ENCODE measurements around the gene CLDN1. TPM values are rescaled to one million over a fixed set of nuclear protein-coding genes. Genes with fewer than 3 reads are reported as not detected.

The CLDN1 gene
- total and polyA plus RNA-seq, 2 of the 13 experiments (the other 11 are each of a cell fraction or from before 2014, with no cell fraction given), result 42.7 to 51.6 TPM

DNA sequence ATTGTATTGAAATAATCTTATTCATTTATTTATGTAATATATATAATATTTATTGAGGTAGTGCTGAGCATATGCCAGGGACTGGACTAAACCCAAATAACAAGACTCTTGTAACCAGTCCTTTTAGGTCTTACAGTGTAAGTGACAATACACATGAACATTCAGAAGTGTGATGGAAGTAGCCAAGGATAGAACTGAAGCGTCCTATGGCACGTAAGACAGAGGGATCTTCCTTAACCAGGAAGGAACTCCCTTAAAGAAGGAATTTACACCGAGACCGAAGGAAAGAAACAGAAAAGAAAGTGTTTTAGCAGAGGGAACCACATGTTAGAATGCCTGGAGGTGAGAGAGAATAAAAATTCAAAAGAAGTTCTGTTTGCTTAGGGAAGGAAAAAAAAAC is 23.6 kb upstream of the CLDN1 start:
- no peaks in the 10 kb centered on the region for H3K27me3 ChIP-seq (ENCODE audit: control insufficient read depth in 1 of 2, insufficient read depth in 2 of 2, low read length in 2 of 2)
- intact Hi-C loops (cut with micrococcal nuclease; ENCODE audit: unreplicated experiment) (loop anchor here (1.0 to 2.0 kb wide), 2 partner anchors 16 to 39 kb away; no protein-coding TSS in a partner anchor), in situ Hi-C loops (cut with HindIII; ENCODE audit: extremely low pct_ligation_motif_present, low pct_unique_long_range_greater_than_20kb) (no loop called here)
- peak overlapping the region; percentile 91 for H2AFZ ChIP-seq (ENCODE audit: low read length)
- H3K4me3 ChIP-seq (replicated peaks in 1 of 3; ENCODE audit: insufficient read depth in 1 of 3, low read depth in 2 of 3, low read length in 3 of 3), result peak overlapping the region in 2 of 3 experiments; percentile 38 to 45; a peak in 2 of 6 replicates
- BruUV-seq (replicated peaks), result TSS peak; percentile 97
- peaks cover 35% of the 10 kb centered on the region for H3K4me1 ChIP-seq (ENCODE audit: insufficient read depth, low read length)
- FAIRE-seq (no peak), ATAC-seq (no peak), DNase-seq (ENCODE audit: low spot score) (no peak)
- H3K9me3 ChIP-seq (ENCODE audit: low read length), result no peaks in the 10 kb centered on the region
- no peaks in the 10 kb centered on the region for H3K79me2 ChIP-seq (ENCODE audit: insufficient read depth, low read length)
- POLR2A ChIA-PET, result interaction anchor here (1.2 to 2.0 kb wide), 7 partner anchors 9 to 48 kb away, joined by 4 to 49 read pairs (median 7); partner anchors contain the start of gene CLDN1
- CTCF ChIA-PET (ENCODE audit: low intra/inter-chr PET ratio, low total read pairs), result no interaction called here
- H3K27ac ChIP-seq (ENCODE audit: extremely low read length, insufficient read depth, low read length), result peak overlapping the region; percentile 89
- H3K9ac ChIP-seq (ENCODE audit: insufficient read depth, low read depth, low read length), result peak overlapping the region; percentile 71
- 89% methylated on average over 4 of the region's 4 CpGs for WGBS (ENCODE audit: low lambda C conversion rate)
- H4K20me1 ChIP-seq (ENCODE audit: insufficient read depth, low read length), result no peaks in the 10 kb centered on the region
- no peaks in the 10 kb centered on the region for H3K36me3 ChIP-seq (replicated peaks in 1 of 2; ENCODE audit: control insufficient read depth in 1 of 2, insufficient read depth in 2 of 2, low read length in 2 of 2)
- peak overlapping the region; percentile 77 for H3K4me2 ChIP-seq (ENCODE audit: low read depth, low read length)
- TF ChIP-seq, protein P1, sequence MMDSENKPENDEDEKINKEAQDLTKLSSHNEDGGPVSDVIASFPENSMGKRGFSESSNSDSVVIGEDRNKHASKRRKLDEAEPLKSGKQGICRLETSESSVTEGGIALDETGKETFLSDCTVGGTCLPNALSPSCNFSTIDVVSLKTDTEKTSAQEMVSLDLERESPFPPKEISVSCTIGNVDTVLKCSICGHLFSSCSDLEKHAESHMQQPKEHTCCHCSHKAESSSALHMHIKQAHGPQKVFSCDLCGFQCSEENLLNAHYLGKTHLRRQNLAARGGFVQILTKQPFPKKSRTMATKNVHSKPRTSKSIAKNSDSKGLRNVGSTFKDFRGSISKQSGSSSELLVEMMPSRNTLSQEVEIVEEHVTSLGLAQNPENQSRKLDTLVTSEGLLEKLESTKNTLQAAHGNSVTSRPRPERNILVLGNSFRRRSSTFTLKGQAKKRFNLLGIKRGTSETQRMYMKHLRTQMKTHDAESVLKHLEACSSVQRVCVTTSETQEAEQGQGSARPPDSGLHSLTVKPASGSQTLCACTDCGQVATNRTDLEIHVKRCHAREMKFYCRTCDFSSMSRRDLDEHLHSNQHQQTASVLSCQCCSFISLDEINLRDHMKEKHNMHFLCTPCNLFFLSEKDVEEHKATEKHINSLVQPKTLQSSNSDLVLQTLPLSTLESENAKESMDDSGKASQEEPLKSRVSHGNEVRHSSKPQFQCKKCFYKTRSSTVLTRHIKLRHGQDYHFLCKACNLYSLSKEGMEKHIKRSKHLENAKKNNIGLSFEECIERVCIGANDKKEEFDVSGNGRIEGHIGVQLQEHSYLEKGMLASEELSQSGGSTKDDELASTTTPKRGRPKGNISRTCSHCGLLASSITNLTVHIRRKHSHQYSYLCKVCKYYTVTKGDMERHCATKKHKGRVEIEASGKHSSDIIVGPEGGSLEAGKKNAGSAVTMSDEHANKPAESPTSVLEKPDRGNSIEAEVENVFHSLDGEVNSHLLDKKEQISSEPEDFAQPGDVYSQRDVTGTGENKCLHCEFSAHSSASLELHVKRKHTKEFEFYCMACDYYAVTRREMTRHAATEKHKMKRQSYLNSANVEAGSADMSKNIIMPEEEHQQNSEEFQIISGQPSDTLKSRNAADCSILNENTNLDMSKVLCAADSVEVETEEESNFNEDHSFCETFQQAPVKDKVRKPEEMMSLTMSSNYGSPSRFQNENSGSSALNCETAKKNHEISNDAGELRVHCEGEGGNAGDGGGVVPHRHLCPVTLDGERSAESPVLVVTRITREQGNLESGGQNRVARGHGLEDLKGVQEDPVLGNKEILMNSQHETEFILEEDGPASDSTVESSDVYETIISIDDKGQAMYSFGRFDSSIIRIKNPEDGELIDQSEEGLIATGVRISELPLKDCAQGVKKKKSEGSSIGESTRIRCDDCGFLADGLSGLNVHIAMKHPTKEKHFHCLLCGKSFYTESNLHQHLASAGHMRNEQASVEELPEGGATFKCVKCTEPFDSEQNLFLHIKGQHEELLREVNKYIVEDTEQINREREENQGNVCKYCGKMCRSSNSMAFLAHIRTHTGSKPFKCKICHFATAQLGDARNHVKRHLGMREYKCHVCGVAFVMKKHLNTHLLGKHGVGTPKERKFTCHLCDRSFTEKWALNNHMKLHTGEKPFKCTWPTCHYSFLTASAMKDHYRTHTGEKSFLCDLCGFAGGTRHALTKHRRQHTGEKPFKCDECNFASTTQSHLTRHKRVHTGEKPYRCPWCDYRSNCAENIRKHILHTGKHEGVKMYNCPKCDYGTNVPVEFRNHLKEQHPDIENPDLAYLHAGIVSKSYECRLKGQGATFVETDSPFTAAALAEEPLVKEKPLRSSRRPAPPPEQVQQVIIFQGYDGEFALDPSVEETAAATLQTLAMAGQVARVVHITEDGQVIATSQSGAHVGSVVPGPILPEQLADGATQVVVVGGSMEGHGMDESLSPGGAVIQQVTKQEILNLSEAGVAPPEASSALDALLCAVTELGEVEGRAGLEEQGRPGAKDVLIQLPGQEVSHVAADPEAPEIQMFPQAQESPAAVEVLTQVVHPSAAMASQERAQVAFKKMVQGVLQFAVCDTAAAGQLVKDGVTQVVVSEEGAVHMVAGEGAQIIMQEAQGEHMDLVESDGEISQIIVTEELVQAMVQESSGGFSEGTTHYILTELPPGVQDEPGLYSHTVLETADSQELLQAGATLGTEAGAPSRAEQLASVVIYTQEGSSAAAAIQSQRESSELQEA (CRISPR knock-in tag; IDR thresholded peaks at IDR 0.05; ENCODE audit: not compliant biosample characterization), result no peak
- TF ChIP-seq GABPA (IDR thresholded peaks at IDR 0.05; ENCODE audit: low read depth, low read length), result no peak
- no peak for TF ChIP-seq GABPA (CRISPR knock-in tag; IDR thresholded peaks at IDR 0.05; ENCODE audit: low read depth)
- TF ChIP-seq HNF1A (IDR thresholded peaks at IDR 0.05; ENCODE audit: low read depth), result no peak
- TF ChIP-seq HNF1A (CRISPR knock-in tag; IDR thresholded peaks at IDR 0.05; ENCODE audit: borderline replicate concordance), result no peak
- TF ChIP-seq, protein P2, sequence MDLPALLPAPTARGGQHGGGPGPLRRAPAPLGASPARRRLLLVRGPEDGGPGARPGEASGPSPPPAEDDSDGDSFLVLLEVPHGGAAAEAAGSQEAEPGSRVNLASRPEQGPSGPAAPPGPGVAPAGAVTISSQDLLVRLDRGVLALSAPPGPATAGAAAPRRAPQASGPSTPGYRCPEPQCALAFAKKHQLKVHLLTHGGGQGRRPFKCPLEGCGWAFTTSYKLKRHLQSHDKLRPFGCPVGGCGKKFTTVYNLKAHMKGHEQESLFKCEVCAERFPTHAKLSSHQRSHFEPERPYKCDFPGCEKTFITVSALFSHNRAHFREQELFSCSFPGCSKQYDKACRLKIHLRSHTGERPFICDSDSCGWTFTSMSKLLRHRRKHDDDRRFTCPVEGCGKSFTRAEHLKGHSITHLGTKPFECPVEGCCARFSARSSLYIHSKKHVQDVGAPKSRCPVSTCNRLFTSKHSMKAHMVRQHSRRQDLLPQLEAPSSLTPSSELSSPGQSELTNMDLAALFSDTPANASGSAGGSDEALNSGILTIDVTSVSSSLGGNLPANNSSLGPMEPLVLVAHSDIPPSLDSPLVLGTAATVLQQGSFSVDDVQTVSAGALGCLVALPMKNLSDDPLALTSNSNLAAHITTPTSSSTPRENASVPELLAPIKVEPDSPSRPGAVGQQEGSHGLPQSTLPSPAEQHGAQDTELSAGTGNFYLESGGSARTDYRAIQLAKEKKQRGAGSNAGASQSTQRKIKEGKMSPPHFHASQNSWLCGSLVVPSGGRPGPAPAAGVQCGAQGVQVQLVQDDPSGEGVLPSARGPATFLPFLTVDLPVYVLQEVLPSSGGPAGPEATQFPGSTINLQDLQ (CRISPR knock-in tag; IDR thresholded peaks at IDR 0.05), result no peak
- TF ChIP-seq ATRX (CRISPR knock-in tag; IDR thresholded peaks at IDR 0.05; ENCODE audit: borderline replicate concordance), result no peak
